Hindlimb muscle (tissue), 1 donor: ENCODE results near the gene OCA2. TPM values are rescaled to one million over a fixed set of nuclear protein-coding genes. Genes with fewer than 3 reads are reported as not detected.

Source experiments
- DNase-seq: peaks from one replicate; pipeline ENCODE4 v3.0.0-alpha.2; 2013
- polyA plus RNA-seq: library from polyadenylated mRNA; unstranded; fragments of 120-200 nt; gene quantifications from one replicate; pipeline ENCODE4 v1.2.1, GENCODE V29; 2013; ENCODE audit not compliant: insufficient read length

OCA2 gene
- polyA plus RNA-seq, 1 donor, result 4.5 TPM

GRCh38 chr15:28078191-28078719, 20.9 kb downstream of the OCA2 start:
- no peak for DNase-seq

- no peak for DNase-seq
Measured at GRCh38 chr15:28075573-28075972, 23.5 kb downstream of the OCA2 start.

- DNase-seq, result no peak
Measured at GRCh38 chr15:28068930-28069329, 30.2 kb downstream of the OCA2 start.

GRCh38 chr15:28066231-28066630, 32.9 kb downstream of the OCA2 start:
- no peak for DNase-seq

- DNase-seq, result no peak
Measured at GRCh38 chr15:28060005-28060404, 39.1 kb downstream of the OCA2 start.

- no peak for DNase-seq
Measured at GRCh38 chr15:28058082-28058481, 41.0 kb downstream of the OCA2 start.

- no peak for DNase-seq
Measured at GRCh38 chr15:28051955-28052633, 47.0 kb downstream of the OCA2 start.

GRCh38 chr15:28049581-28049980, 49.5 kb downstream of the OCA2 start:
- DNase-seq, result no peak

GRCh38 chr15:28047277-28047676, 51.8 kb downstream of the OCA2 start:
- no peak for DNase-seq

- no peak for DNase-seq
Measured at GRCh38 chr15:28044121-28044672, 54.9 kb downstream of the OCA2 start.

- no peak for DNase-seq
Measured at GRCh38 chr15:28043691-28044091, 55.4 kb downstream of the OCA2 start.

GRCh38 chr15:28037969-28038590, 61.0 kb downstream of the OCA2 start:
- DNase-seq, result no peak

GRCh38 chr15:28033443-28033842, 65.7 kb downstream of the OCA2 start:
- no peak for DNase-seq

- DNase-seq, result no peak
Measured at GRCh38 chr15:28030801-28031200, 68.3 kb downstream of the OCA2 start.

GRCh38 chr15:28027714-28028076, 71.4 kb downstream of the OCA2 start:
- DNase-seq, result no peak

- DNase-seq, result no peak
Measured at GRCh38 chr15:28026764-28027713, 72.1 kb downstream of the OCA2 start.

- no peak for DNase-seq
Measured at GRCh38 chr15:28026221-28026620, 72.9 kb downstream of the OCA2 start.

GRCh38 chr15:28025413-28025812, 73.7 kb downstream of the OCA2 start:
- no peak for DNase-seq

- DNase-seq, result no peak
Measured at GRCh38 chr15:28024889-28025250, 74.2 kb downstream of the OCA2 start.

- no peak for DNase-seq
Measured at GRCh38 chr15:28023933-28024888, 74.9 kb downstream of the OCA2 start.

- no peak for DNase-seq
Measured at GRCh38 chr15:28023422-28023821, 75.7 kb downstream of the OCA2 start.

- DNase-seq, result no peak
Measured at GRCh38 chr15:28022961-28023360, 76.2 kb downstream of the OCA2 start.
